ENCODE measurements around the gene NAT10. TPM values are rescaled to one million over a fixed set of nuclear protein-coding genes. Genes with fewer than 3 reads are reported as not detected.

Gene NAT10
- total RNA-seq, 1 experiment from 2014 or later = 51.8 TPM

- DNase-seq (ENCODE audit: low spot score) = no peak
Observed at GRCh38 chr11:34105957-34106504, 602 bp downstream of the NAT10 start.

GRCh38 chr11:34111722-34112270, 6.4 kb downstream of the NAT10 start:
- no peak for DNase-seq (ENCODE audit: low spot score)

- no peak for DNase-seq (ENCODE audit: low spot score)
Observed at GRCh38 chr11:34114014-34114413, 8.6 kb downstream of the NAT10 start.

GRCh38 chr11:34114471-34114870, 9.0 kb downstream of the NAT10 start:
- no peak for DNase-seq (ENCODE audit: low spot score)

- DNase-seq (ENCODE audit: low spot score) = no peak
Observed at GRCh38 chr11:34120651-34121050, 15.2 kb downstream of the NAT10 start.

GRCh38 chr11:34124885-34125668, 19.6 kb downstream of the NAT10 start:
- DNase-seq (ENCODE audit: low spot score) = no peak

GRCh38 chr11:34126959-34127848, 21.8 kb downstream of the NAT10 start:
- DNase-seq (ENCODE audit: low spot score) = no peak

- no peak for DNase-seq (ENCODE audit: low spot score)
Observed at GRCh38 chr11:34128824-34129223, 23.4 kb downstream of the NAT10 start.

- DNase-seq (ENCODE audit: low spot score) = no peak
Observed at GRCh38 chr11:34132261-34132965, 27.0 kb downstream of the NAT10 start.

- no peak for DNase-seq (ENCODE audit: low spot score)
Observed at GRCh38 chr11:34134765-34135164, 29.3 kb downstream of the NAT10 start.

GRCh38 chr11:34135439-34135838, 30.0 kb downstream of the NAT10 start:
- no peak for DNase-seq (ENCODE audit: low spot score)

GRCh38 chr11:34136420-34136819, 31.0 kb downstream of the NAT10 start:
- DNase-seq (ENCODE audit: low spot score) = no peak

GRCh38 chr11:34139346-34139745, 33.9 kb downstream of the NAT10 start:
- no peak for DNase-seq (ENCODE audit: low spot score)

GRCh38 chr11:34140149-34140548, 34.7 kb downstream of the NAT10 start:
- DNase-seq (ENCODE audit: low spot score) = no peak

GRCh38 chr11:34143048-34143447, 37.6 kb downstream of the NAT10 start:
- DNase-seq (ENCODE audit: low spot score) = no peak

- DNase-seq (ENCODE audit: low spot score) = no peak
Observed at GRCh38 chr11:34145073-34145472, 39.6 kb downstream of the NAT10 start.

- no peak for DNase-seq (ENCODE audit: low spot score)
Observed at GRCh38 chr11:34145847-34146381, 40.5 kb downstream of the NAT10 start.

- no peak for DNase-seq (ENCODE audit: low spot score)
Observed at GRCh38 chr11:34146411-34146810, 41.0 kb downstream of the NAT10 start.

GRCh38 chr11:34146866-34147265, 41.4 kb downstream of the NAT10 start:
- DNase-seq (ENCODE audit: low spot score) = no peak

GRCh38 chr11:34147581-34147980, 42.2 kb downstream of the NAT10 start:
- DNase-seq (ENCODE audit: low spot score) = no peak

GRCh38 chr11:34148504-34149165, 43.2 kb downstream of the NAT10 start:
- DNase-seq (ENCODE audit: low spot score) = no peak

All from HT-29 (cell line).